ENCODE results near the gene IFNE.

- TF ChIP-seq POLR2AphosphoS5 (IDR thresholded peaks at IDR 0.05): no peak
- TF ChIP-seq POLR2A (IDR thresholded peaks at IDR 0.05): no peak
- TF ChIP-seq CTCF (IDR thresholded peaks at IDR 0.05): no peak
Measured at GRCh38 chr9:21440139-21440538, 42.0 kb downstream of the IFNE start, which contains the start of gene IFNA1.
